Measurements from ENCODE around the gene ABCC3. TPM values are rescaled to one million over a fixed set of nuclear protein-coding genes. Genes with fewer than 3 reads are reported as not detected.

Gene ABCC3
- total and polyA plus RNA-seq, 8 donors: 30.9 to 120 (median 50.3) TPM

- intact Hi-C loops (cut with DNase I): no loop called here
Measured at GRCh38 chr17:50587571-50587970, 47.1 kb upstream of the ABCC3 start.

DNA sequence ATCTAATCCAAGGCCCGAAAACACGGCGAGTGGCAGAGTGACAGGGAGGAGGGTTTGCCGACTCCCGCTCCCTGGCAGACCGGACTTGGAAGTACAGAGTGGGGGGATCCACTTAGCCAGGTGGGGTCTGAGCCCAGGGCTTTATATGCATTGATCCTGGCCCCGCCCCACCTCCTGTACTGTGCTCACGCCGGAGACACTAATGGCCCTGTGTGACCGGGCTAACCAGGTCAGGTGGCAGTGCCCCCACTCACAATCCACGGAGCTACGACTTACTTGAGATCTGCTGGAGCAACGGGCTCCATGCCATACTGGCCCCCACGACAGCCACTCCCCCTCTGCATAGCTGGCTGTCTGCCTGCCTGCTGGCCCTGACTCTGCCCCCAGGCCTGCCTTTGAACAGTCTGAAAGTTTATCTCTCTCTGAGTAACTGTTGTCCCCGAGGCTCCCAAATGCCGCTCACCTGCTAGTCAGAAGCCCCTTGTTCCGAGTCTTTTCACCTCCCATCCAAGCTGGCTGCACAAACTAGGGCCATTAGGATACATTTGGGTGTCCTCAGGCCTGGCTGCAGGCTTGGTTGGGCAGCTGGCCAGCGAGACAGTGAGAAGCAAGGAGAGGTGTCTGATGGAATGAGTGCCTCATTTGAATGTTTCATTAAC is 46.2 kb upstream of the ABCC3 start:
- ATAC-seq (no peak), DNase-seq (peak in 1 of 4 donors; percentile 64)
- Histone ChIP-seq H3K4me3 (no peak overlapping the region), H3K36me3 (no peaks in the 10 kb centered on the region), H3K27me3 (no peaks in the 10 kb centered on the region), H3K27ac (no peak overlapping the region), H3K9me3 (no peaks in the 10 kb centered on the region), H3K4me1 (peaks cover 7 to 14% of the 10 kb centered on the region in 2 donors)
- TF ChIP-seq CTCF (IDR thresholded peaks at IDR 0.05): no peak
- intact Hi-C loops (cut with DNase I): no loop called here

More at GRCh38 chr17:50587571-50587970, 47.1 kb upstream of the ABCC3 start:
- Histone ChIP-seq H3K4me3 (no peak overlapping the region), H3K36me3 (no peaks in the 10 kb centered on the region), H3K4me1 (peaks cover 7 to 14% of the 10 kb centered on the region in 2 donors), H3K9me3 (no peaks in the 10 kb centered on the region), H3K27ac (no peak overlapping the region), H3K27me3 (no peaks in the 10 kb centered on the region)
- no peak for DNase-seq
- no peak for TF ChIP-seq CTCF (IDR thresholded peaks at IDR 0.05)
- no peak for ATAC-seq

- no peaks in the 10 kb centered on the region for H3K9me3 ChIP-seq
- no peak for TF ChIP-seq CTCF (IDR thresholded peaks at IDR 0.05)
- ATAC-seq (peak; percentile 34), DNase-seq (no peak)
- H3K4me1 ChIP-seq: peaks cover 7 to 14% of the 10 kb centered on the region in 2 donors
- no peak overlapping the region for H3K4me3 ChIP-seq
- no peaks in the 10 kb centered on the region for H3K27me3 ChIP-seq
- H3K27ac ChIP-seq: no peak overlapping the region
- H3K36me3 ChIP-seq: no peaks in the 10 kb centered on the region
- intact Hi-C loops (cut with DNase I): no loop called here
Measured at GRCh38 chr17:50589095-50589705, 45.5 kb upstream of the ABCC3 start.

- no peak for TF ChIP-seq CTCF (IDR thresholded peaks at IDR 0.05)
- ATAC-seq (no peak), DNase-seq (peak in 1 of 4 donors; percentile 63)
- peaks cover 7 to 14% of the 10 kb centered on the region in 2 donors for H3K4me1 ChIP-seq
- no peaks in the 10 kb centered on the region for H3K27me3 ChIP-seq
- no peak overlapping the region for H3K4me3 ChIP-seq
- intact Hi-C loops (cut with DNase I): no loop called here
- H3K27ac ChIP-seq: no peak overlapping the region
- no peaks in the 10 kb centered on the region for H3K9me3 ChIP-seq
- no peaks in the 10 kb centered on the region for H3K36me3 ChIP-seq
Measured at GRCh38 chr17:50590946-50591737, 43.5 kb upstream of the ABCC3 start.

DNA sequence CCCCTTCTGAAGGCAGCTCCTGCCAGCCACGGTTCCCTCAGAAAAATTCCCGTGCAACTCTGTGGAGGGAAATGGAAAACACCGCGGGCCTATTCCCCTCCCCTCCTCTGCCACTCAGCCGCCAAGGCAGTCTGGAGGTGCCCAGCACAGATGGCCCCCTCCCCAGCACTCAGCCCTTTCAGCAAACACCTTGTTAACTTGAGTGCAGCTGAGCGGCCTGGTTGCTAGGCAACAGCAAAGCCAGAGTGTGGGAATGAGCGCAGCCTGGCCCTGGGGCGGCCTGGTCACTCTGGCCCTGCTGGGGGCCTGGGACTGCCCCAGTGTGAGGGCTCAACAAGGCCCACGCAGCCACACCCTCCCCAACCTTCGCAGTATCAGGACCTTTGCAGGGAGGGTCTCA is 41.4 kb upstream of the ABCC3 start:
- DNase-seq: peak in 3 of 4 donors; percentile 83 to 91 (median 87)
- no peak for TF ChIP-seq CTCF (IDR thresholded peaks at IDR 0.05)
- Histone ChIP-seq H3K4me1 (peaks cover 7 to 14% of the 10 kb centered on the region in 2 donors), H3K4me3 (no peak overlapping the region), H3K27ac (no peak overlapping the region), H3K27me3 (no peaks in the 10 kb centered on the region), H3K36me3 (no peaks in the 10 kb centered on the region), H3K9me3 (no peaks in the 10 kb centered on the region)
- ATAC-seq: peak; percentile 88
- intact Hi-C loops (cut with DNase I): no loop called here
